ENCODE data around the gene B4GALT1. TPM values are rescaled to one million over a fixed set of nuclear protein-coding genes. Genes with fewer than 3 reads are reported as not detected.

The B4GALT1 gene
- polyA plus RNA-seq, 1 donor (not counting 4 experiments of a cell fraction or from before 2014, with no cell fraction given): 55.1 TPM

GRCh38 chr9:33104401-33104800 lies 62.7 kb downstream of the B4GALT1 start:
- H3K4me1 ChIP-seq (ENCODE audit: control insufficient read depth, extremely low read depth, insufficient read depth, low read length): peaks cover 35% of the 10 kb centered on the region
- no peak for DNase-seq (ENCODE audit: low read depth, low spot score)
- H2AFZ ChIP-seq (ENCODE audit: control insufficient read depth, low read length): no peak overlapping the region
- no peaks in the 10 kb centered on the region for H3K36me3 ChIP-seq (ENCODE audit: control insufficient read depth in 2 of 2, extremely low read depth in 1 of 2, insufficient read depth in 2 of 2, low read length in 2 of 2)
- no peaks in the 10 kb centered on the region for H3K79me2 ChIP-seq (ENCODE audit: control insufficient read depth, insufficient read depth, low read length)
- H3K27ac ChIP-seq (ENCODE audit: control insufficient read depth, insufficient read depth, low read length): no peak overlapping the region
- H3K27me3 ChIP-seq (ENCODE audit: control insufficient read depth, extremely low read depth, insufficient read depth, low read length): no peaks in the 10 kb centered on the region
- dilution Hi-C loops (cut with MboI; ENCODE audit: extremely low pct_ligation_motif_present, low sequenced_read_pairs): no loop called here
- H3K4me2 ChIP-seq (ENCODE audit: control insufficient read depth, extremely low read depth, insufficient read depth, low read depth, low read length): no peak overlapping the region
- H3K9ac ChIP-seq (ENCODE audit: control insufficient read depth, extremely low read depth, insufficient read depth, low read length): no peak overlapping the region
- TF ChIP-seq EZH2 (IDR thresholded peaks at IDR 0.05; ENCODE audit: low read length) (no peak), CTCF (optimal IDR thresholded peaks at IDR 0.05 in 1 of 3, IDR thresholded peaks at IDR 0.05 in 1 of 3, conservative IDR thresholded peaks at IDR 0.05 in 1 of 3; ENCODE audit: extremely low read depth in 1 of 3, insufficient read depth in 2 of 3, low read length in 3 of 3) (no peak)
- H3K9me1 ChIP-seq (ENCODE audit: control insufficient read depth, extremely low read depth, insufficient read depth, low read length): no peaks in the 10 kb centered on the region
- H3K9me3 ChIP-seq (ENCODE audit: control insufficient read depth, low read depth, low read length): no peaks in the 10 kb centered on the region
- no peaks in the 10 kb centered on the region for H4K20me1 ChIP-seq (ENCODE audit: control insufficient read depth, extremely low read depth, insufficient read depth, low read length)
- no peak for FAIRE-seq
- no peak overlapping the region for H3K4me3 ChIP-seq (ENCODE audit: control insufficient read depth in 2 of 3, extremely low read depth in 1 of 3, insufficient read depth in 2 of 3, low read depth in 1 of 3, low read length in 3 of 3)

GRCh38 chr9:33103501-33104281 lies 63.4 kb downstream of the B4GALT1 start:
- dilution Hi-C loops (cut with MboI; ENCODE audit: extremely low pct_ligation_motif_present, low sequenced_read_pairs): no loop called here
- Histone ChIP-seq H3K27ac (ENCODE audit: control insufficient read depth, insufficient read depth, low read length) (no peak overlapping the region), H3K79me2 (ENCODE audit: control insufficient read depth, insufficient read depth, low read length) (no peaks in the 10 kb centered on the region), H2AFZ (ENCODE audit: control insufficient read depth, low read length) (no peak overlapping the region), H3K36me3 (ENCODE audit: control insufficient read depth in 2 of 2, extremely low read depth in 1 of 2, insufficient read depth in 2 of 2, low read length in 2 of 2) (no peaks in the 10 kb centered on the region), H4K20me1 (ENCODE audit: control insufficient read depth, extremely low read depth, insufficient read depth, low read length) (no peaks in the 10 kb centered on the region), H3K4me3 (ENCODE audit: control insufficient read depth in 2 of 3, extremely low read depth in 1 of 3, insufficient read depth in 2 of 3, low read depth in 1 of 3, low read length in 3 of 3) (no peak overlapping the region), H3K4me2 (ENCODE audit: control insufficient read depth, extremely low read depth, insufficient read depth, low read depth, low read length) (no peak overlapping the region), H3K9me1 (ENCODE audit: control insufficient read depth, extremely low read depth, insufficient read depth, low read length) (no peaks in the 10 kb centered on the region), H3K9ac (ENCODE audit: control insufficient read depth, extremely low read depth, insufficient read depth, low read length) (no peak overlapping the region), H3K9me3 (ENCODE audit: control insufficient read depth, low read depth, low read length) (no peaks in the 10 kb centered on the region), H3K27me3 (ENCODE audit: control insufficient read depth, extremely low read depth, insufficient read depth, low read length) (no peaks in the 10 kb centered on the region), H3K4me1 (ENCODE audit: control insufficient read depth, extremely low read depth, insufficient read depth, low read length) (peaks cover 35% of the 10 kb centered on the region)
- TF ChIP-seq EZH2 (IDR thresholded peaks at IDR 0.05; ENCODE audit: low read length): no peak
- no peak for TF ChIP-seq CTCF (optimal IDR thresholded peaks at IDR 0.05 in 1 of 3, IDR thresholded peaks at IDR 0.05 in 1 of 3, conservative IDR thresholded peaks at IDR 0.05 in 1 of 3; ENCODE audit: extremely low read depth in 1 of 3, insufficient read depth in 2 of 3, low read length in 3 of 3)
- DNase-seq (ENCODE audit: low read depth, low spot score): no peak
- no peak for FAIRE-seq

Measured in keratinocyte (primary cell).